H1 (cell line): Measurements from ENCODE around the gene CDV3. TPM values are rescaled to one million over a fixed set of nuclear protein-coding genes. Genes with fewer than 3 reads are reported as not detected.

ENCODE experiments used
- CTCF ChIA-PET: fragments of 300-600 bp; sonication (Branson Sonifier 250); formaldehyde crosslinking; loops from one replicate; lab custom pipeline; 2021; ENCODE audit not compliant: partially characterized antibody; lab: Charles Lee
- POLR2A ChIA-PET: fragments of 300-600 bp; sonication (Branson Sonifier 250); formaldehyde crosslinking; loops from one replicate; lab custom pipeline; 2021; ENCODE audit warnings: inconsistent platforms; ENCODE audit not compliant: partially characterized antibody; lab: Charles Lee
- DNase-seq, 2 experiments: peaks; one replicate each; pipeline versions ENCODE4 v3.0.0 to v3.0.0-alpha.2; 2010 to 2022; ENCODE audit warnings: low spot score in 2 of 2, low read depth in 1 of 2, mixed read lengths in 1 of 2
- FAIRE-seq: peaks from 2 replicates; lab custom pipeline; 2011; peaks lifted over from hg19 to GRCh38; lab: Jason Lieb, UNC
- H2AFZ ChIP-seq: 2 replicates; pipeline ENCODE4 v1.8.1; 2012; ENCODE audit warnings: low read length, inconsistent platforms
- H2AK5ac ChIP-seq: 2 replicates; pipeline ENCODE4 v1.6.1; 2013; ENCODE audit warnings: low read depth, low read length
- H2BK120ac ChIP-seq: replicated peaks from 2 replicates; pipeline ENCODE3; 2013; ENCODE audit warnings: low read depth, low read length, inconsistent platforms
- H2BK12ac ChIP-seq: 2 replicates; pipeline ENCODE4 v1.6.1; 2013; ENCODE audit warnings: low read depth, low read length
- H2BK15ac ChIP-seq: 2 replicates; pipeline ENCODE4 v1.6.1; 2013; ENCODE audit warnings: low read length
- H2BK20ac ChIP-seq: 2 replicates; pipeline ENCODE4 v1.6.1; 2013; ENCODE audit warnings: low read length
- H2BK5ac ChIP-seq: 2 replicates; pipeline ENCODE4 v1.6.1; 2013; ENCODE audit warnings: low read depth, low read length
- H3K14ac ChIP-seq: 2 replicates; pipeline ENCODE4 v1.6.1; 2013; ENCODE audit warnings: inconsistent platforms; ENCODE audit not compliant: insufficient read length
- H3K18ac ChIP-seq: 2 replicates; pipeline ENCODE4 v1.6.1; 2013; ENCODE audit warnings: low read length; ENCODE audit errors: extremely low read depth
- H3K23ac ChIP-seq: 2 replicates; pipeline ENCODE4 v1.6.1; 2013; ENCODE audit warnings: inconsistent platforms; ENCODE audit not compliant: insufficient read length
- H3K23me2 ChIP-seq: 2 replicates; pipeline ENCODE4 v1.6.1; 2013; ENCODE audit warnings: low read depth, low read length
- H3K27ac ChIP-seq: 2 replicates; pipeline ENCODE4 v1.6.1; 2011; ENCODE audit warnings: low read depth, low read length, inconsistent platforms
- H3K27me3 ChIP-seq, 4 experiments: replicated peaks in 1 of 4; 1 replicate in 1 of 4; 2 replicates in 3 of 4; pipeline versions ENCODE4 v1.6.1 to v1.8.1; 2011 to 2013; ENCODE audit warnings: low read length in 3 of 4, mild to moderate bottlenecking in 3 of 4, inconsistent platforms in 2 of 4, mixed read lengths in 2 of 4, moderate library complexity in 1 of 4; ENCODE audit not compliant: control insufficient read depth in 3 of 4, insufficient read depth in 3 of 4; ENCODE audit errors: extremely low read depth in 1 of 4
- H3K36me3 ChIP-seq, 4 experiments: 2 replicates each; pipeline versions ENCODE4 v1.6.1 to v1.8.1; 2011 to 2013; ENCODE audit warnings: mild to moderate bottlenecking in 4 of 4, low read length in 3 of 4, moderate library complexity in 2 of 4, control low read depth in 1 of 4, inconsistent platforms in 1 of 4; ENCODE audit not compliant: insufficient read depth in 4 of 4, control insufficient read depth in 2 of 4
- H3K4ac ChIP-seq: replicated peaks from 2 replicates; pipeline ENCODE3; 2013; ENCODE audit warnings: low read length, low read depth, mixed read lengths, inconsistent platforms; ENCODE audit not compliant: insufficient read length
- H3K4me1 ChIP-seq, 4 experiments: replicated peaks in 1 of 4; 1 replicate in 1 of 4; 2 replicates in 3 of 4; pipeline versions ENCODE4 v1.6.1 to v1.8.1; 2011 to 2013; ENCODE audit warnings: low read length in 3 of 4, inconsistent platforms in 2 of 4, mixed read lengths in 1 of 4; ENCODE audit not compliant: insufficient read depth in 4 of 4, control insufficient read depth in 3 of 4
- H3K4me2 ChIP-seq, 2 experiments: 2 replicates each; pipeline versions ENCODE4 v1.6.1 to v1.8.1; 2011 to 2013; ENCODE audit warnings: low read depth in 2 of 2, low read length in 2 of 2, control low read depth in 1 of 2, inconsistent platforms in 1 of 2, mild to moderate bottlenecking in 1 of 2; ENCODE audit not compliant: insufficient read depth in 1 of 2
- H3K4me3 ChIP-seq, 4 experiments: fragments of 200-600, 300-600 bp in 1 of 4; sonication (generic), shearing (Covaris generic), sonication (Bioruptor Twin) in 1 of 4; 2 replicates each; pipeline versions ENCODE4 v1.5.1 to v1.8.1; 2011 to 2016; ENCODE audit warnings: low read length in 4 of 4, low read depth in 3 of 4, control low read depth in 2 of 4, inconsistent platforms in 2 of 4, mild to moderate bottlenecking in 2 of 4, mixed read lengths in 1 of 4, moderate library complexity in 1 of 4; ENCODE audit not compliant: insufficient read depth in 2 of 4; ENCODE audit errors: extremely low read depth in 1 of 4
- H3K56ac ChIP-seq: replicated peaks from 2 replicates; pipeline ENCODE3; 2013; ENCODE audit warnings: low read depth, mild to moderate bottlenecking, mixed read lengths, low read length, inconsistent platforms; ENCODE audit not compliant: insufficient read length
- H3K79me1 ChIP-seq: 2 replicates; pipeline ENCODE4 v1.6.1; 2013; ENCODE audit warnings: low read depth, low read length, control low read depth
- H3K79me2 ChIP-seq, 2 experiments: 2 replicates each; pipeline versions ENCODE4 v1.6.1 to v1.8.1; 2012 to 2013; ENCODE audit warnings: low read length in 2 of 2, mild to moderate bottlenecking in 2 of 2, inconsistent platforms in 1 of 2; ENCODE audit not compliant: insufficient read depth in 2 of 2, control insufficient read depth in 1 of 2
- H3K9ac ChIP-seq, 4 experiments: replicated peaks in 1 of 4; 1 replicate in 1 of 4; 2 replicates in 3 of 4; pipeline versions ENCODE4 v1.6.1 to v1.8.1; 2011 to 2013; ENCODE audit warnings: low read depth in 3 of 4, low read length in 3 of 4, control low read depth in 2 of 4, mild to moderate bottlenecking in 2 of 4, moderate library complexity in 2 of 4, inconsistent platforms in 1 of 4; ENCODE audit errors: extremely low read depth in 1 of 4
- H3K9me3 ChIP-seq, 2 experiments: 2 replicates each; pipeline versions ENCODE4 v1.6.1 to v1.8.1; 2012 to 2013; ENCODE audit warnings: mild to moderate bottlenecking in 2 of 2, moderate library complexity in 2 of 2, control low read depth in 1 of 2, inconsistent platforms in 1 of 2, low read depth in 1 of 2, low read length in 1 of 2, mixed read lengths in 1 of 2; ENCODE audit not compliant: insufficient read depth in 2 of 2
- H4K20me1 ChIP-seq, 2 experiments: replicated peaks in 1 of 2; 2 replicates each; pipeline versions ENCODE3 to v1.8.1; 2011 to 2013; ENCODE audit warnings: inconsistent platforms in 2 of 2, low read length in 2 of 2, mild to moderate bottlenecking in 1 of 2; ENCODE audit not compliant: insufficient read depth in 2 of 2, control insufficient read depth in 1 of 2
- H4K5ac ChIP-seq: 2 replicates; pipeline ENCODE4 v1.6.1; 2013; ENCODE audit warnings: low read length, low read depth, mixed read lengths, inconsistent platforms; ENCODE audit not compliant: insufficient read length
- H4K8ac ChIP-seq: 2 replicates; pipeline ENCODE4 v1.8.0; 2013; ENCODE audit warnings: mild to moderate bottlenecking, moderate library complexity, low read length, inconsistent platforms; ENCODE audit not compliant: insufficient read depth; ENCODE audit errors: extremely low read depth
- H4K91ac ChIP-seq: replicated peaks from 2 replicates; pipeline ENCODE3; 2013; ENCODE audit warnings: low read length, mixed read lengths, inconsistent platforms; ENCODE audit not compliant: insufficient read length
- BACH1 ChIP-seq: IDR thresholded peaks from 2 replicates; pipeline ENCODE4 v1.6.1; 2012; ENCODE audit warnings: low read length, improper control_type of control experiment
- JUND ChIP-seq: IDR thresholded peaks from 2 replicates; pipeline ENCODE4 v1.6.1; 2011; ENCODE audit warnings: mild to moderate bottlenecking, improper control_type of control experiment, low read length
- RAD21 ChIP-seq, 2 experiments: IDR thresholded peaks in 1 of 2; conservative IDR thresholded peaks in 1 of 2; 2 replicates each; pipeline ENCODE4 v1.6.1; 2011; ENCODE audit warnings: low read depth in 2 of 2, low read length in 2 of 2, improper control_type of control experiment in 1 of 2, inconsistent platforms in 1 of 2, mild to moderate bottlenecking in 1 of 2, moderate library complexity in 1 of 2
- SAP30 ChIP-seq: fragments of 300-600 bp; sonication (generic); IDR thresholded peaks from 2 replicates; pipeline ENCODE4 v1.7.1; 2012; ENCODE audit warnings: low read length, moderate library complexity, mild to moderate bottlenecking, inconsistent platforms; ENCODE audit not compliant: insufficient read depth, insufficient replicate concordance
- whole genome bisulfite sequencing, 2 experiments: shearing (Covaris generic) in 1 of 2; methylation state at CpG; one replicate each; pipeline versions ENCODE4 v1.1.6 to v1.1.7; 2013 to 2015; ENCODE audit warnings: low lambda C conversion rate in 2 of 2, mixed read lengths in 2 of 2, inconsistent platforms in 1 of 2, low coverage in 1 of 2, missing lambda C conversion rate in 1 of 2; ENCODE audit not compliant: insufficient replicate concordance in 2 of 2, insufficient coverage in 1 of 2, insufficient read length in 1 of 2; ENCODE audit errors: extremely low coverage in 1 of 2, missing lambda C conversion rate in 1 of 2; 5-methylcytosine and 5-hydroxymethylcytosine counted together
- polyA plus RNA-seq, 7 experiments: library from polyadenylated mRNA; depleted of rRNA in 3 of 7; stranded (reverse) in 5 of 7; unstranded in 2 of 7; fragments of >200 nt in 5 of 7; fragments of 200-250 nt in 2 of 7; gene quantifications; 1 replicate in 5 of 7; 2 replicates in 1 of 7; 4 replicates in 1 of 7; pipeline versions ENCODE4 v1.2.1 to v1.2.3, GENCODE V29; 2011 to 2013; ENCODE audit warnings: missing spikeins in 2 of 7, mixed read lengths in 2 of 7
- total RNA-seq: library from RNA; stranded (reverse); fragmentation: NEBNext Ultra II Directional; extraction: Animal tissue kit (Norgen Biotek cat#: 25700); gene quantifications from 2 replicates; pipeline ENCODE4 v1.2.1, GENCODE V29; 2021
- TF ChIP-seq, protein P1 (sequence below): IDR thresholded peaks from 2 replicates; pipeline ENCODE4 v1.6.1; 2011; ENCODE audit warnings: low read depth, mild to moderate bottlenecking, low read length; ENCODE audit not compliant: insufficient read depth

CDV3 gene
- total and polyA plus RNA-seq, 2 of the 8 experiments (the other 6 are each of a cell fraction or from before 2014, with no cell fraction given), result 29.4 to 163 TPM

DNA sequence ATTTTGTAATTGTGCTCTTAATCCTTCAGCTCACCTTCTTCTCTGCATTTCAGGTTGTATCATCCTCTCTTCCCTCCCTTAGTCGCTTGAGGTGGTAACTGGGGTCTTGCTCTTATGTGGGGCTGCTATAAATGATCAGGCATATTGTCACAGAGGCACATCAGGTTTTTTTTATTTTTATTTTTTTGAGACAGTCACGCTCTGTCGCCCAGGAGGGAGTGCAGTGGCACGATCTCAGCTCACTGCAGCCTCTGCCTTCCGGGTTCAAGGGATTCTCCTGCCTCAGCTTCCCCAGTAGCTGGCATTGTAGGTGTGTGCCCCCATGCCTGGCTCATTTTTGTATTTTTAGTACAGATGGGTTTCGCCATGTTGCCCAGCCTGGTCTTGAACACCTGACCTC is 9.9 kb downstream of the CDV3 start:
- Histone ChIP-seq H4K20me1 (peaks cover 2 to 10% of the 10 kb centered on the region in 2 experiments), H2AFZ (no peak overlapping the region), H3K23me2 (no peaks in the 10 kb centered on the region), H3K14ac (no peak overlapping the region), H3K4me3 (no peak overlapping the region), H2BK5ac (no peak overlapping the region), H2BK20ac (no peak overlapping the region), H4K8ac (no peak overlapping the region), H3K36me3 (peaks cover 22 to 88% (median 67%) of the 10 kb centered on the region in 4 experiments), H3K4me1 (no peaks in the 10 kb centered on the region; a peak in 1 of 7 replicates), H3K9ac (no peak overlapping the region), H3K27me3 (no peaks in the 10 kb centered on the region), H3K4me2 (no peak overlapping the region), H2BK12ac (no peak overlapping the region), H3K79me1 (peaks cover 2% of the 10 kb centered on the region; the same call in 1 of the 2 replicates), H3K27ac (no peak overlapping the region), H3K4ac (no peak overlapping the region), H3K23ac (no peak overlapping the region), H3K9me3 (no peaks in the 10 kb centered on the region), H3K18ac (no peak overlapping the region), H4K5ac (no peak overlapping the region), H2BK120ac (no peak overlapping the region), H2AK5ac (no peak overlapping the region), H4K91ac (no peak overlapping the region), H3K56ac (no peak overlapping the region), H2BK15ac (no peak overlapping the region), H3K79me2 (peaks cover 11 to 47% of the 10 kb centered on the region in 2 experiments)
- ChIA-PET CTCF (interaction anchor here (0.7 to 1.2 kb wide), 2 partner anchors 82 to 542 kb away, joined by 3 read pairs; no protein-coding TSS in a partner anchor), POLR2A (interaction anchor here (1.0 kb wide), 1 partner anchor 41 kb away, joined by 3 read pairs; no protein-coding TSS in a partner anchor)
- FAIRE-seq (no peak), DNase-seq (no peak)
- TF ChIP-seq BACH1 (no peak), JUND (no peak), SAP30 (no peak), RAD21 (IDR thresholded peaks at IDR 0.05 in 1 of 2, conservative IDR thresholded peaks at IDR 0.05 in 1 of 2; ENCODE audit: low read depth in 2 of 2, low read length in 2 of 2) (no peak)
- TF ChIP-seq, protein P1, sequence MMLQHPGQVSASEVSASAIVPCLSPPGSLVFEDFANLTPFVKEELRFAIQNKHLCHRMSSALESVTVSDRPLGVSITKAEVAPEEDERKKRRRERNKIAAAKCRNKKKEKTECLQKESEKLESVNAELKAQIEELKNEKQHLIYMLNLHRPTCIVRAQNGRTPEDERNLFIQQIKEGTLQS, result no peak
- WGBS, 2 experiments, result 96% methylated on average over 6 of the region's 6 CpGs; no CpG with 5 or more reads in 1 of the 2 experiments
